Measurements from ENCODE around the gene MADD. TPM values are rescaled to one million over a fixed set of nuclear protein-coding genes. Genes with fewer than 3 reads are reported as not detected.

MADD gene
- total and polyA plus RNA-seq, 3 donors from 2014 or later, result 87.8 to 118 (median 103) TPM

DNA sequence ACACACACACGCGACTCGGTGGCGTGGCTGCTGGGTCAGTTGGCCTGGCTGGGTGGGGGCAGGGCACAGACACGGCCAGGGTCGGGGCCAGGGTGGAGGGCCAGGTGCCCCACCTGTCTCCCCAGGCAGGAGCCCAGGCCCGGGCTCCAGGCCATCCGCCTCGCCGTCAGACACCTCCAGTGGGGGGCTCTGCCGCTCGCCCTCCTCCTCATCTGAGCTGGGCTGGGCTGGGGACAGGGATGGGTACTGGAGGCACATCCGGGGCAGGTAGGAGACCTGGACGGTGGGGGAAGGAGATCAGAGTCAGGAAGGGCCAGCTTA lies 88.8 kb downstream of the MADD start:
- 80 to 88% methylated on average over 1 to 14 of the region's 14 CpGs for WGBS, 2 donors
- TF ChIP-seq CTCF (IDR thresholded peaks at IDR 0.05) (no peak), POLR2A (IDR thresholded peaks at IDR 0.05) (no peak)
- Histone ChIP-seq H3K9me3 (no peaks in the 10 kb centered on the region), H3K27me3 (no peaks in the 10 kb centered on the region), H3K27ac (no peak overlapping the region), H3K4me1 (no peaks in the 10 kb centered on the region), H3K36me3 (ENCODE audit: low read depth, missing control alignments) (no peaks in the 10 kb centered on the region), H3K4me3 (no peak overlapping the region)
- intact Hi-C loops (cut with DNase I; ENCODE audit: low total_unique reads), result loop anchor here (10.0 kb wide), 2 partner anchors 194 to 464 kb away; no protein-coding TSS in a partner anchor
- no peak for DNase-seq

GRCh38 chr11:47359162-47359561 lies 89.2 kb downstream of the MADD start:
- no peaks in the 10 kb centered on the region for H3K4me1 ChIP-seq
- 80 to 92% methylated on average over 5 to 7 of the region's 7 CpGs for WGBS, 2 donors
- H3K27me3 ChIP-seq, result no peaks in the 10 kb centered on the region
- no peak for DNase-seq
- no peaks in the 10 kb centered on the region for H3K36me3 ChIP-seq (ENCODE audit: low read depth, missing control alignments)
- TF ChIP-seq POLR2A (IDR thresholded peaks at IDR 0.05) (no peak), CTCF (IDR thresholded peaks at IDR 0.05) (no peak)
- H3K9me3 ChIP-seq, result no peaks in the 10 kb centered on the region
- no peak overlapping the region for H3K27ac ChIP-seq
- no peak overlapping the region for H3K4me3 ChIP-seq
- intact Hi-C loops (cut with DNase I; ENCODE audit: low total_unique reads), result loop anchor here (10.0 kb wide), 2 partner anchors 194 to 464 kb away; no protein-coding TSS in a partner anchor

GRCh38 chr11:47359586-47359985 lies 89.7 kb downstream of the MADD start:
- Histone ChIP-seq H3K27ac (no peak overlapping the region), H3K36me3 (ENCODE audit: low read depth, missing control alignments) (no peaks in the 10 kb centered on the region), H3K27me3 (no peaks in the 10 kb centered on the region), H3K9me3 (no peaks in the 10 kb centered on the region), H3K4me3 (no peak overlapping the region), H3K4me1 (no peaks in the 10 kb centered on the region)
- intact Hi-C loops (cut with DNase I; ENCODE audit: low total_unique reads), result loop anchor here (10.0 kb wide), 2 partner anchors 195 to 465 kb away; no protein-coding TSS in a partner anchor
- DNase-seq, result no peak
- TF ChIP-seq CTCF (IDR thresholded peaks at IDR 0.05) (no peak), POLR2A (IDR thresholded peaks at IDR 0.05) (no peak)
- WGBS, 2 donors, result 69 to 83% methylated on average over 16 to 17 of the region's 17 CpGs

DNA sequence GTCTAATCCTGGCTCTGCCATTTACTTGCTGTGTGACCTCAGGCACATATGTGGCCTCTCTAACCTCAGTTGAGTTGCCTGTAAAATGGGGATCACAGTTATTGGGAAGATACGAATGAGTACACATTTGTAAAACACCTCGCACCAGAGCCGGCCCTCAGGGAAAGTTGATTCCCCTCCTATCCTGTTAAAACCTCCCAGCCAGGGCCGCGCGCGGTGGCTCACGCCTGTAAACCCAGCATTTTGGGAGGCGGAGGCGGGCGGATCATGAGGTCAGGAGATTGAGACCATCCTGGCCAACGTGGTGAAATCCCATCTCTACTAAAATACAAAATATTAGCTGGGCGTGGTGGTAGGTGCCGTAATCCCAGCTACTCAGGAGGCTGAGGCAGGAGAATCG lies 90.4 kb downstream of the MADD start:
- H3K27me3 ChIP-seq, result no peaks in the 10 kb centered on the region
- 91 to 96% methylated on average over 14 to 15 of the region's 15 CpGs for WGBS, 2 donors
- H3K4me1 ChIP-seq, result no peaks in the 10 kb centered on the region
- no peak overlapping the region for H3K4me3 ChIP-seq
- intact Hi-C loops (cut with DNase I; ENCODE audit: low total_unique reads), result no loop called here
- TF ChIP-seq POLR2A (IDR thresholded peaks at IDR 0.05) (no peak), CTCF (IDR thresholded peaks at IDR 0.05) (no peak)
- DNase-seq, result no peak
- no peak overlapping the region for H3K27ac ChIP-seq
- no peaks in the 10 kb centered on the region for H3K9me3 ChIP-seq
- H3K36me3 ChIP-seq (ENCODE audit: low read depth, missing control alignments), result no peaks in the 10 kb centered on the region

DNA sequence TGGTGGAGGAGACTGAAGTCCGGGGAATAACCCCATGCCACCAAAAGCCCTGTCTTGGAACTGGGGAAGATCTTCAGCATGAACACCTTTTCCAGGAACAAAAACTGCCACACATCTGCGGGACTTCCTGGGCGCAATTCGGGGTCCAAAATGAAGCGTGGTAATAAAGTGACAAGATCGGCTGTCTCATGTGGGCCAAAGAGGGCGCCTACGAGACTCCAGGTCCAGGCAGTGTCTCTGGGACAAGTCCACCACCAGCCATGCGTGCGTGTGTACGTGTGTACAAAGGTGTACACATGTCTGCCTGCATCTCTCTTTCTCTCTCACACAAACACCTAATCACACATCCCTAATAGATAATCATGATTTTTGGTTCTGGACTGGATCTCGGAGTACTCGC lies 91.5 kb downstream of the MADD start:
- WGBS, 2 donors, result 88% methylated on average over 13 of the region's 13 CpGs
- no peaks in the 10 kb centered on the region for H3K4me1 ChIP-seq
- intact Hi-C loops (cut with DNase I; ENCODE audit: low total_unique reads), result no loop called here
- no peaks in the 10 kb centered on the region for H3K36me3 ChIP-seq (ENCODE audit: low read depth, missing control alignments)
- H3K9me3 ChIP-seq, result no peaks in the 10 kb centered on the region
- no peak overlapping the region for H3K4me3 ChIP-seq
- no peak for DNase-seq
- H3K27ac ChIP-seq, result no peak overlapping the region
- H3K27me3 ChIP-seq, result no peaks in the 10 kb centered on the region
- TF ChIP-seq POLR2A (IDR thresholded peaks at IDR 0.05) (no peak), CTCF (IDR thresholded peaks at IDR 0.05) (no peak)
